COLO829 (cell line): ENCODE data around the gene AOC2.
A peak's percentile ranks its signal among the peaks of the same experiment; 100 is the strongest.

Source experiments
- DNase-seq: peaks from one replicate; pipeline ENCODE4 v3.0.0; 2012; ENCODE audit warnings: low spot score

The AOC2 gene

GRCh38 chr17:42844271-42844670 is at the start of gene AOC2:
Gene AOC2, plus strand, starts transcription at chr17:42844580. Its CDS starts 47 bp downstream, at chr17:42844627.
- no peak for DNase-seq

- DNase-seq, result no peak
These were observed 49.3 kb upstream of the AOC2 start for GRCh38 chr17:42795061-42795460.

- no peak for DNase-seq
These were observed 48.9 kb upstream of the AOC2 start for GRCh38 chr17:42795465-42795864.

- DNase-seq, result no peak
These were observed 48.2 kb upstream of the AOC2 start for GRCh38 chr17:42796066-42796758.

- no peak for DNase-seq
These were observed 47.0 kb upstream of the AOC2 start for GRCh38 chr17:42797067-42798007.

GRCh38 chr17:42798011-42798382 is 46.4 kb upstream of the AOC2 start:
- no peak for DNase-seq

GRCh38 chr17:42798383-42799380 is 45.7 kb upstream of the AOC2 start, which contains the start of the genes CNTD1 and COA3:
Gene CNTD1, plus strand, starts transcription at chr17:42798861. Its CDS starts 207 bp downstream, at chr17:42799068.
Gene COA3, minus strand, starts transcription at chr17:42798704. Its CDS starts 23 bp downstream, at chr17:42798681.
- DNase-seq, result peak; percentile 77

GRCh38 chr17:42803074-42803883 is 41.1 kb upstream of the AOC2 start:
- DNase-seq, result no peak

GRCh38 chr17:42804918-42805367 is 39.4 kb upstream of the AOC2 start:
- peak; percentile 49 for DNase-seq

GRCh38 chr17:42806249-42806648 is 38.1 kb upstream of the AOC2 start:
- no peak for DNase-seq

GRCh38 chr17:42809250-42809649 is 35.1 kb upstream of the AOC2 start:
- no peak for DNase-seq

GRCh38 chr17:42814633-42815399 is 29.6 kb upstream of the AOC2 start:
- peak; percentile 96 for DNase-seq

- no peak for DNase-seq
These were observed 26.5 kb upstream of the AOC2 start for GRCh38 chr17:42817866-42818265.

- no peak for DNase-seq
These were observed 26.0 kb upstream of the AOC2 start for GRCh38 chr17:42818379-42818778.

GRCh38 chr17:42819939-42820535 is 24.3 kb upstream of the AOC2 start:
- DNase-seq, result no peak

- DNase-seq, result no peak
These were observed 23.2 kb upstream of the AOC2 start for GRCh38 chr17:42821176-42821575.

- DNase-seq, result no peak
These were observed 16.9 kb upstream of the AOC2 start for GRCh38 chr17:42827472-42827871.

GRCh38 chr17:42830971-42831370 is 13.4 kb upstream of the AOC2 start:
- DNase-seq, result peak; percentile 35

- no peak for DNase-seq
These were observed 12.0 kb upstream of the AOC2 start for GRCh38 chr17:42832213-42832933.
